Gastrocnemius medialis (tissue), 4 donors: ENCODE results near the gene ALS2CL. TPM values are rescaled to one million over a fixed set of nuclear protein-coding genes. Genes with fewer than 3 reads are reported as not detected.

Experiments used
- ATAC-seq, 2 donors: fragments of 150-250 bp; one replicate each; pipeline ENCODE4 v1.9.1; 2016
- DNase-seq, 2 donors: peaks; one replicate each; pipeline ENCODE4 v3.0.0-alpha.2; 2019
- H3K27ac ChIP-seq, 4 donors: fragments of 200-600 bp; sonication (generic); 1 replicate in 1 of 4; 2 replicates in 3 of 4; pipeline ENCODE4 v1.5.1; 2016 to 2018; ENCODE audit warnings: mild to moderate bottlenecking in 2 of 4, moderate library complexity in 1 of 4
- H3K27me3 ChIP-seq, 3 donors: fragments of 200-600 bp; sonication (generic) in 2 of 3; 1 replicate in 1 of 3; 2 replicates in 2 of 3; pipeline versions ENCODE4 v1.5.1 to v1.6.0; 2016 to 2019; ENCODE audit warnings: mild to moderate bottlenecking in 1 of 3, moderate library complexity in 1 of 3
- H3K36me3 ChIP-seq, 2 donors: fragments of 200-600 bp; sonication (generic) in 1 of 2; one replicate each; pipeline ENCODE4 v1.5.1; 2017 to 2018
- H3K4me1 ChIP-seq, 2 donors: fragments of 200-600 bp; sonication (generic) in 1 of 2; one replicate each; pipeline ENCODE4 v1.5.1; 2016 to 2017; ENCODE audit warnings: mild to moderate bottlenecking in 2 of 2
- H3K4me3 ChIP-seq, 4 donors: fragments of 200-600 bp; sonication (generic) in 3 of 4; 1 replicate in 1 of 4; 2 replicates in 3 of 4; pipeline ENCODE4 v1.5.1; 2016 to 2019; ENCODE audit warnings: mild to moderate bottlenecking in 2 of 4
- H3K9me3 ChIP-seq, 3 donors: fragments of 200-600 bp; sonication (generic) in 2 of 3; 1 replicate in 1 of 3; 2 replicates in 2 of 3; pipeline ENCODE4 v1.5.1; 2016 to 2019
- POLR2A ChIP-seq, 2 donors: fragments of 450-650 bp; IDR thresholded peaks; one replicate each; pipeline ENCODE4 v1.6.1; 2017; ENCODE audit warnings: antibody characterized with exemption in 2 of 2, mild to moderate bottlenecking in 2 of 2, moderate library complexity in 2 of 2
- in situ Hi-C, 4 donors: fragments of 200-750 bp; cut with MboI; loops; one replicate each; pipeline versions ENCODE4 v1.15.0 to v1.8.0; 2017; ENCODE audit warnings: low sequenced_read_pairs in 4 of 4
- intact Hi-C: fragments of 100-400 bp; cut with DNase I; formaldehyde crosslinking; loops from one replicate; pipeline ENCODE4 v1.15.1; 2023; ENCODE audit warnings: low total_unique reads
- total RNA-seq, 4 donors: library from RNA; depleted of rRNA; stranded (reverse); fragments of >200 nt; gene quantifications; one replicate each; pipeline versions ENCODE4 v1.1.0 to v1.2.3, GENCODE V29; 2016
- TF ChIP-seq, protein P1 (sequence below), 5 experiments: fragments of 450-650 bp in 3 of 5; fragments of 200-600 bp in 2 of 5; sonication (generic) in 2 of 5; IDR thresholded peaks in 4 of 5; conservative IDR thresholded peaks in 1 of 5; 1 replicate in 4 of 5; 2 replicates in 1 of 5; pipeline ENCODE4 v1.5.1; 2016 to 2019; ENCODE audit warnings: antibody characterized with exemption in 5 of 5, mild to moderate bottlenecking in 3 of 5, moderate library complexity in 3 of 5

ALS2CL gene
- total RNA-seq, 4 donors from 2014 or later: 3.8 to 13.2 (median 6.2) TPM

DNA sequence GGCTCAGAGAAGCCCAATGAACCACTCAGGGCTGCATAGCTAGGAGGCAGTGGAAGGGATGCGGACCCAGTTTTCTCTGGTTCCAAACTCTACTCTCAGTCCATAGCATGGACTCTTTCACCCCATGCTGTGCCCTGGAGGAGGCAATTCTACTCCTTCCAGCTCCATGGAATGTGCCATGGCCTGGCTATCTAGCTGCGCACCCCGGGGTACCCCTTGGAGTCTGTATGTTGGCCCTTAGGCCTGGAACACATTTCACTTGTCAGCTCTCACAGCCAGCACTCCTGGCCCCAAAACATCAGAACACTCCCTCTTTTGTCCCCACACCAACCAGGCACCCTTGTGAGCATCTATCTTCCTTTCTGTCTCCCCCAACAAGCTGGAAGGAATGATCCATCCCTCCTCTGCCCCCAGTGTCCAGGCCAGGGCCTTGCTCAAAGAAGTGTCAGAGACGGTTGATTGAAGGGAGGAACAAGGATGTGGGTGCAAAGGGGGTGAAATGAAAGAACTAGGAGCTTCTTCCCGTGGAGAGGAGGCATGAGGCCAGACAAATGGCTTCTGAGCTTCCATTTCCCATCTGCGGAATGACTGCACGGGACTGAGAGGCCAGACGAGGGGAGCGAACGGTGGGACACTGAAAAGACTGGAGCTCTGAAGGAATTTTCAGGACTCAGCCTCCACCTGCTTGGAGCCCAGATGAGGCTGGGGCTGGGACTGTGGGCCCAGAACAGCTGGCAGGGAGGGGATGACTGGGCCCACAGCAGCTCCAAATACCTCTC is 21.4 kb upstream of the ALS2CL start:
- no peak for DNase-seq
- intact Hi-C loops (no loop called here), in situ Hi-C loops (loop anchor here (10.0 to 25.0 kb wide), 4 partner anchors 180 to 622 kb away; no protein-coding TSS in a partner anchor)
- H3K27me3 ChIP-seq: peaks cover 0 to 8% (median 2%) of the 10 kb centered on the region in 3 donors
- H3K4me3 ChIP-seq: no peak overlapping the region
- TF ChIP-seq, protein P1, sequence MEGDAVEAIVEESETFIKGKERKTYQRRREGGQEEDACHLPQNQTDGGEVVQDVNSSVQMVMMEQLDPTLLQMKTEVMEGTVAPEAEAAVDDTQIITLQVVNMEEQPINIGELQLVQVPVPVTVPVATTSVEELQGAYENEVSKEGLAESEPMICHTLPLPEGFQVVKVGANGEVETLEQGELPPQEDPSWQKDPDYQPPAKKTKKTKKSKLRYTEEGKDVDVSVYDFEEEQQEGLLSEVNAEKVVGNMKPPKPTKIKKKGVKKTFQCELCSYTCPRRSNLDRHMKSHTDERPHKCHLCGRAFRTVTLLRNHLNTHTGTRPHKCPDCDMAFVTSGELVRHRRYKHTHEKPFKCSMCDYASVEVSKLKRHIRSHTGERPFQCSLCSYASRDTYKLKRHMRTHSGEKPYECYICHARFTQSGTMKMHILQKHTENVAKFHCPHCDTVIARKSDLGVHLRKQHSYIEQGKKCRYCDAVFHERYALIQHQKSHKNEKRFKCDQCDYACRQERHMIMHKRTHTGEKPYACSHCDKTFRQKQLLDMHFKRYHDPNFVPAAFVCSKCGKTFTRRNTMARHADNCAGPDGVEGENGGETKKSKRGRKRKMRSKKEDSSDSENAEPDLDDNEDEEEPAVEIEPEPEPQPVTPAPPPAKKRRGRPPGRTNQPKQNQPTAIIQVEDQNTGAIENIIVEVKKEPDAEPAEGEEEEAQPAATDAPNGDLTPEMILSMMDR (IDR thresholded peaks at IDR 0.05 in 4 of 5, conservative IDR thresholded peaks at IDR 0.05 in 1 of 5): no peak
- no peak for TF ChIP-seq POLR2A (IDR thresholded peaks at IDR 0.05)
- H3K9me3 ChIP-seq: no peaks in the 10 kb centered on the region
- no peaks in the 10 kb centered on the region for H3K4me1 ChIP-seq
- H3K36me3 ChIP-seq: no peaks in the 10 kb centered on the region
- no peak for ATAC-seq
- H3K27ac ChIP-seq: no peak overlapping the region

DNA sequence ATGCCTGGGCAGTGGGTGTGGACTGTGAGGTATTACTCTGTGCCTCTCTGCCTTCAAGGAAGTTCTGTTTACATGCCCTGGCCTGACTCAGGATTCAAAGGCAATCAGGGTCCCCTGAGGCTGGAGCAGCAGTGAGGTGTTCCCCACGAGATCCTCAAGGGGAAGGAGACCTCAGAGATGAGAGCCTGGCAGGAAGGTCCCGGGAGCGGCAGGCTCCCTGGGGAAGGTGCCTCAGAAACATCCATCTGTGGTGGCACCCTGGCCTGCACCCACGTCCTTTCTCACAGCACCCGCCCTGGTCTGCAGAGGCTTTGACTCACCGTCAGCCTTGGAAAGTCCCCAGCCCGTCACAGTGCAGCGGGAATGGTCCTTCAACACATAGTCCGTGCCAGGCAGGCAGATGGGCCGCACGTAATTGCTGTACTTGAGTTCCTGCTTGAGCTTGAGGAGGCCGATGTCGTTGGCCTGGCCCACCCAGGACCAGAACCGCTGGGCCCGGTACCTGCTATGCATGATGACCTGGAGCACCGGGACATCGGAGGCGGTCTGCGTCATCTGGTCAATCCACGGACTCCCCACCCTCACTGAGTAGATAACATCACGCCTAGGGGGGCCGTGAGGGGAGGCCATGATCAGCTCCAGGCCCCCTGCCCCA is 20.5 kb upstream of the ALS2CL start:
- Histone ChIP-seq H3K4me1 (no peaks in the 10 kb centered on the region), H3K27me3 (peaks cover 0 to 8% (median 2%) of the 10 kb centered on the region in 3 donors), H3K27ac (no peak overlapping the region), H3K36me3 (no peaks in the 10 kb centered on the region), H3K9me3 (no peaks in the 10 kb centered on the region), H3K4me3 (no peak overlapping the region)
- intact Hi-C loops: no loop called here
- no peak for ATAC-seq
- in situ Hi-C loops: loop anchor here (10.0 to 25.0 kb wide), 4 partner anchors 181 to 623 kb away; no protein-coding TSS in a partner anchor
- no peak for DNase-seq
- no peak for TF ChIP-seq POLR2A (IDR thresholded peaks at IDR 0.05)
- TF ChIP-seq, protein P1 (IDR thresholded peaks at IDR 0.05 in 4 of 5, conservative IDR thresholded peaks at IDR 0.05 in 1 of 5): no peak

GRCh38 chr3:46713050-46713897 is 19.8 kb upstream of the ALS2CL start:
- DNase-seq: no peak
- intact Hi-C loops (no loop called here), in situ Hi-C loops (loop anchor here (10.0 to 25.0 kb wide), 4 partner anchors 182 to 624 kb away; no protein-coding TSS in a partner anchor)
- no peak overlapping the region for H3K4me3 ChIP-seq
- H3K36me3 ChIP-seq: no peaks in the 10 kb centered on the region
- TF ChIP-seq, protein P1 (IDR thresholded peaks at IDR 0.05 in 4 of 5, conservative IDR thresholded peaks at IDR 0.05 in 1 of 5): no peak
- TF ChIP-seq POLR2A (IDR thresholded peaks at IDR 0.05): no peak
- ATAC-seq: no peak
- no peak overlapping the region for H3K27ac ChIP-seq
- H3K9me3 ChIP-seq: no peaks in the 10 kb centered on the region
- peaks cover 0 to 4% (median 2%) of the 10 kb centered on the region in 3 donors for H3K27me3 ChIP-seq
- peaks cover 0 to 5% of the 10 kb centered on the region in 2 donors for H3K4me1 ChIP-seq

DNA sequence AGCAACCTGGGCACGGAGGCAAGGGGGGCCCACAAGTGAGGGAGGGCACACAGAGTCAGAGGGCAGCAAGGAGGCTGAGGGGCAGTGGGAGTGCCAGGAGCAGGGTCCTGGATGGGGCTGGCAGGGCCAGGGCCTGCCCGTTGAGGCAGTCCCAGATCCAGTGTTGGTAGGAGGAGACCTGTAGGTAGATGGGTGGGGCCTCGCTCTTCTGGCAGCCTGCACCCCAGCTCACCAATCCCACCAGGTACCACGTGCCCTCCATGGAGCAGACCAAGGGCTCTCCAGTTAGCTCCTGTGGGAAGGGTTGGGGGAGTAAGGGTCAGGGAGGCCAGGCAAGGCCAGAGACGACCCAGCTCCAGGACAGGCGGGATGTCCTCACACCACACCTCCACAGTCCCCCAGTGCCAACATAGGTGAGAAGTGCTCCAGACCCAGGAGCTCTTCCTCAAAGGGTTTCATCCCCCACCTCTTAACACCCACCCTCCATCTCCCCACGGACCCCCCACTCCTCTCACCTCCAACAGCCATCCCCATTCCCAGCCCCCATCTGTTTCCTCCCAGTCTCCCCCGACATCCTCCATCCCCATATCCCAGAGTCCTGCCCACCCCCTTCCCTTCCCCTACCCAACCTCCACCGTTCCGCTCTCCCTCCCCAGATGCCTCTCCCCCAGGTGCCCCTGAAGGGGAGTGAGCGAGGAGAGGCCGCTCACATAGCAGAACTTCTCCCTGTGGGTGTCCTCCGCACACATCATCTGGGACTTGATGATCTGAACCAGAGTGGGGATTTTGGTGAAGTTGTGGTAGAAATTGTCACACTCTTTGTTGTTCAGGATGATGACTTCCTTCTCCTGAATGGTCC is 18.9 kb upstream of the ALS2CL start:
- Histone ChIP-seq H3K4me3 (no peak overlapping the region), H3K9me3 (no peaks in the 10 kb centered on the region), H3K27ac (no peak overlapping the region), H3K4me1 (peaks cover 0 to 10% of the 10 kb centered on the region in 2 donors), H3K36me3 (no peaks in the 10 kb centered on the region), H3K27me3 (no peaks in the 10 kb centered on the region)
- TF ChIP-seq POLR2A (IDR thresholded peaks at IDR 0.05): no peak
- TF ChIP-seq, protein P1 (IDR thresholded peaks at IDR 0.05 in 4 of 5, conservative IDR thresholded peaks at IDR 0.05 in 1 of 5): no peak
- ATAC-seq (no peak), DNase-seq (no peak)
- in situ Hi-C loops: loop anchor here (10.0 to 25.0 kb wide), 4 partner anchors 182 to 625 kb away; no protein-coding TSS in a partner anchor
- intact Hi-C loops: no loop called here
